PC-3 (cell line): Measurements from ENCODE around the gene VIPR2.

Experiments
- EZH2 ChIP-seq: fragments of 300-600 bp; sonication (generic); IDR thresholded peaks from one replicate; pipeline ENCODE4 v1.6.1; 2017; ENCODE audit warnings: antibody characterized with exemption, mild to moderate bottlenecking, low read length; ENCODE audit not compliant: unreplicated experiment
- EZH2phosphoT487 ChIP-seq: fragments of 300-600 bp; sonication (generic); IDR thresholded peaks from 2 replicates; pipeline ENCODE4 v1.6.1; 2018; ENCODE audit warnings: mild to moderate bottlenecking, antibody characterized with exemption, low read length, borderline replicate concordance
- TF ChIP-seq, protein P1 (sequence below): fragments of 300-600 bp; sonication (generic); conservative IDR thresholded peaks from 2 replicates; pipeline ENCODE4 v1.5.1; 2017; ENCODE audit warnings: antibody characterized with exemption, low read depth, mild to moderate bottlenecking, low read length

GRCh38 chr7:159094919-159095915 is 49.5 kb downstream of the VIPR2 start:
- TF ChIP-seq, protein P1, sequence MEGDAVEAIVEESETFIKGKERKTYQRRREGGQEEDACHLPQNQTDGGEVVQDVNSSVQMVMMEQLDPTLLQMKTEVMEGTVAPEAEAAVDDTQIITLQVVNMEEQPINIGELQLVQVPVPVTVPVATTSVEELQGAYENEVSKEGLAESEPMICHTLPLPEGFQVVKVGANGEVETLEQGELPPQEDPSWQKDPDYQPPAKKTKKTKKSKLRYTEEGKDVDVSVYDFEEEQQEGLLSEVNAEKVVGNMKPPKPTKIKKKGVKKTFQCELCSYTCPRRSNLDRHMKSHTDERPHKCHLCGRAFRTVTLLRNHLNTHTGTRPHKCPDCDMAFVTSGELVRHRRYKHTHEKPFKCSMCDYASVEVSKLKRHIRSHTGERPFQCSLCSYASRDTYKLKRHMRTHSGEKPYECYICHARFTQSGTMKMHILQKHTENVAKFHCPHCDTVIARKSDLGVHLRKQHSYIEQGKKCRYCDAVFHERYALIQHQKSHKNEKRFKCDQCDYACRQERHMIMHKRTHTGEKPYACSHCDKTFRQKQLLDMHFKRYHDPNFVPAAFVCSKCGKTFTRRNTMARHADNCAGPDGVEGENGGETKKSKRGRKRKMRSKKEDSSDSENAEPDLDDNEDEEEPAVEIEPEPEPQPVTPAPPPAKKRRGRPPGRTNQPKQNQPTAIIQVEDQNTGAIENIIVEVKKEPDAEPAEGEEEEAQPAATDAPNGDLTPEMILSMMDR: no peak
- TF ChIP-seq EZH2phosphoT487: no peak
- no peak for TF ChIP-seq EZH2
